ENCODE results near the gene CCDC149.

DNA sequence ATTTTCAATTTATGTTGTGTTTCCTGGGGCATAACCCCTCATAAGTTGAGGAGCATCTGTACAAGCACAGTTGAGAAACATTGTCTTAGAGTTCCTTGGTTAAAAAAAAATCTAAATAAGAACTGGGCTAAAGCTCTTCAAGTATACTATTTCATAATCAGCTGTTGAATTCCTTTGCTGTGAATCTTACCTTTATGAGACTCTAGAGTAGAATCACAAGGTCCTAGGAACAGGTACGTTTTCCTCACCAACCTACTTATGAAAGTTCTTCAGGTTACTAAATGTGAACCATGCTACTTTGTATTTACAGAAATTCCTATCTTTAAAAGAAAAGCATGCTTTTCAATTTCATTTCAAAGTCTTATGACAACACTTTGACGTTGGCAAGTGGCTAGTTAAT is 138.4 kb downstream of the CCDC149 start:
- TF ChIP-seq, protein P1, sequence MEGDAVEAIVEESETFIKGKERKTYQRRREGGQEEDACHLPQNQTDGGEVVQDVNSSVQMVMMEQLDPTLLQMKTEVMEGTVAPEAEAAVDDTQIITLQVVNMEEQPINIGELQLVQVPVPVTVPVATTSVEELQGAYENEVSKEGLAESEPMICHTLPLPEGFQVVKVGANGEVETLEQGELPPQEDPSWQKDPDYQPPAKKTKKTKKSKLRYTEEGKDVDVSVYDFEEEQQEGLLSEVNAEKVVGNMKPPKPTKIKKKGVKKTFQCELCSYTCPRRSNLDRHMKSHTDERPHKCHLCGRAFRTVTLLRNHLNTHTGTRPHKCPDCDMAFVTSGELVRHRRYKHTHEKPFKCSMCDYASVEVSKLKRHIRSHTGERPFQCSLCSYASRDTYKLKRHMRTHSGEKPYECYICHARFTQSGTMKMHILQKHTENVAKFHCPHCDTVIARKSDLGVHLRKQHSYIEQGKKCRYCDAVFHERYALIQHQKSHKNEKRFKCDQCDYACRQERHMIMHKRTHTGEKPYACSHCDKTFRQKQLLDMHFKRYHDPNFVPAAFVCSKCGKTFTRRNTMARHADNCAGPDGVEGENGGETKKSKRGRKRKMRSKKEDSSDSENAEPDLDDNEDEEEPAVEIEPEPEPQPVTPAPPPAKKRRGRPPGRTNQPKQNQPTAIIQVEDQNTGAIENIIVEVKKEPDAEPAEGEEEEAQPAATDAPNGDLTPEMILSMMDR (IDR thresholded peaks at IDR 0.05; ENCODE audit: insufficient read depth, low read length, poor library complexity, severe bottlenecking) = no peak
- no peak for TF ChIP-seq EZH2phosphoT487 (conservative IDR thresholded peaks at IDR 0.05; ENCODE audit: low read length)

Data from SU-DHL-6 (cell line).